Epithelial cell of proximal tubule (primary cell): ENCODE data around the gene CRTC1. TPM values are rescaled to one million over a fixed set of nuclear protein-coding genes. Genes with fewer than 3 reads are reported as not detected.

ENCODE experiments used
- DNase-seq: peaks from one replicate; pipeline ENCODE4 v3.0.0-alpha.2; 2011; ENCODE audit warnings: low read depth
- H3K4me3 ChIP-seq: 2 replicates; pipeline ENCODE4 v1.5.1; 2011; ENCODE audit warnings: low read depth, mild to moderate bottlenecking, low read length
- CTCF ChIP-seq: conservative IDR thresholded peaks from 2 replicates; pipeline ENCODE4 v1.5.1; 2012; ENCODE audit warnings: low read depth, mild to moderate bottlenecking, low read length
- total RNA-seq: library from RNA; depleted of rRNA; stranded (reverse); fragments of >200 nt; gene quantifications from 2 replicates; pipeline ENCODE4 v1.2.3, GENCODE V29; 2015

The CRTC1 gene
- total RNA-seq, 1 donor from 2014 or later, result 3.0 TPM

GRCh38 chr19:18742838-18743783, 59.6 kb downstream of the CRTC1 start:
- H3K4me3 ChIP-seq, result no peak overlapping the region
- DNase-seq, result no peak
- TF ChIP-seq CTCF, result no peak

- TF ChIP-seq CTCF, result no peak
- no peak overlapping the region for H3K4me3 ChIP-seq
- DNase-seq, result no peak
These were observed 60.4 kb downstream of the CRTC1 start for GRCh38 chr19:18743784-18744418.

- no peak for TF ChIP-seq CTCF
These were observed 61.7 kb downstream of the CRTC1 start for GRCh38 chr19:18745012-18745735.

GRCh38 chr19:18745931-18746330, 62.5 kb downstream of the CRTC1 start:
- TF ChIP-seq CTCF, result no peak
- DNase-seq, result no peak
- no peak overlapping the region for H3K4me3 ChIP-seq

More at GRCh38 chr19:18745012-18745735, 61.7 kb downstream of the CRTC1 start:
- no peak for DNase-seq
- H3K4me3 ChIP-seq, result no peak overlapping the region

GRCh38 chr19:18746401-18747325, 63.2 kb downstream of the CRTC1 start:
- no peak for DNase-seq
- H3K4me3 ChIP-seq, result no peak overlapping the region
- TF ChIP-seq CTCF, result no peak
